Neuronal stem cell (in vitro differentiated cells): ENCODE data around the gene ZNF536.
"Not testable (repeated sequence)": the region's sequence is repeated elsewhere in the genome, so short reads cannot be mapped to it uniquely, and the experiment has no call there.

Experiments
- DNase-seq: peaks from one replicate; pipeline ENCODE4 v3.0.0-alpha.2; 2013; ENCODE audit warnings: low spot score
- H2AFZ ChIP-seq: one replicate; pipeline ENCODE4 v1.6.1; 2013; ENCODE audit warnings: mild to moderate bottlenecking, low read length, inconsistent platforms
- H2AK5ac ChIP-seq: 2 replicates; pipeline ENCODE4 v1.6.1; 2013; ENCODE audit warnings: low read depth, mild to moderate bottlenecking, inconsistent platforms, low read length, moderate library complexity, mixed read lengths
- H2BK120ac ChIP-seq: 2 replicates; pipeline ENCODE4 v1.6.1; 2013; ENCODE audit warnings: low read depth, mild to moderate bottlenecking, inconsistent platforms, low read length, moderate library complexity, mixed read lengths
- H2BK12ac ChIP-seq: one replicate; pipeline ENCODE4 v1.6.1; 2013; ENCODE audit warnings: low read length, inconsistent platforms
- H2BK15ac ChIP-seq: 2 replicates; pipeline ENCODE4 v1.6.1; 2013; ENCODE audit warnings: mild to moderate bottlenecking, low read length, inconsistent platforms, mixed read lengths
- H2BK5ac ChIP-seq: one replicate; pipeline ENCODE4 v1.6.1; 2013; ENCODE audit warnings: inconsistent platforms, mild to moderate bottlenecking, low read length, moderate library complexity
- H3K14ac ChIP-seq: one replicate; pipeline ENCODE4 v1.6.1; 2013; ENCODE audit warnings: low read length, inconsistent platforms
- H3K18ac ChIP-seq: 2 replicates; pipeline ENCODE4 v1.6.1; 2013; ENCODE audit warnings: low read length, inconsistent platforms
- H3K23ac ChIP-seq: 2 replicates; pipeline ENCODE4 v1.6.1; 2013; ENCODE audit warnings: low read depth, mild to moderate bottlenecking, mixed read lengths, low read length, inconsistent platforms; ENCODE audit not compliant: poor library complexity
- H3K27ac ChIP-seq: replicated peaks from 3 replicates; pipeline ENCODE4 v1.5.1; 2013; ENCODE audit warnings: low read length, inconsistent platforms
- H3K27me3 ChIP-seq, 3 experiments: 2 replicates each; pipeline ENCODE4 v1.6.1; 2013; ENCODE audit warnings: low read length in 3 of 3, mild to moderate bottlenecking in 2 of 3, inconsistent platforms in 1 of 3, low read depth in 1 of 3, mixed read lengths in 1 of 3, moderate library complexity in 1 of 3; ENCODE audit not compliant: control insufficient read depth in 3 of 3, insufficient read depth in 3 of 3
- H3K36me3 ChIP-seq, 2 donors: replicated peaks in 1 of 2; 2 replicates each; pipeline ENCODE4 v1.6.1; 2013; ENCODE audit warnings: low read length in 2 of 2; ENCODE audit not compliant: control insufficient read depth in 2 of 2, insufficient read depth in 2 of 2
- H3K4ac ChIP-seq: 2 replicates; pipeline ENCODE4 v1.6.1; 2013; ENCODE audit warnings: inconsistent platforms, mild to moderate bottlenecking, low read length, moderate library complexity
- H3K4me1 ChIP-seq, 2 donors: 1 replicate in 1 of 2; 2 replicates in 1 of 2; pipeline ENCODE4 v1.6.1; 2013; ENCODE audit warnings: low read length in 2 of 2, low read depth in 1 of 2; ENCODE audit not compliant: control insufficient read depth in 2 of 2, insufficient read depth in 1 of 2
- H3K4me2 ChIP-seq: one replicate; pipeline ENCODE4 v1.6.1; 2013; ENCODE audit warnings: mild to moderate bottlenecking, low read length, inconsistent platforms; ENCODE audit not compliant: insufficient read depth, poor library complexity, severe bottlenecking
- H3K4me3 ChIP-seq, 2 donors: 2 replicates each; pipeline ENCODE4 v1.5.1; 2013; ENCODE audit warnings: low read length in 2 of 2, mild to moderate bottlenecking in 2 of 2, inconsistent platforms in 1 of 2, moderate library complexity in 1 of 2
- H3K79me1 ChIP-seq: one replicate; pipeline ENCODE4 v1.6.1; 2013; ENCODE audit warnings: low read depth, mild to moderate bottlenecking, inconsistent platforms, low read length, moderate library complexity
- H3K9ac ChIP-seq: one replicate; pipeline ENCODE4 v1.6.1; 2013; ENCODE audit warnings: mild to moderate bottlenecking, low read depth, low read length, inconsistent platforms; ENCODE audit not compliant: poor library complexity
- H3K9me3 ChIP-seq, 2 donors: replicated peaks in 1 of 2; 2 replicates each; pipeline versions ENCODE3 to v1.6.1; 2013; ENCODE audit warnings: low read length in 2 of 2, mild to moderate bottlenecking in 2 of 2, inconsistent platforms in 1 of 2, low read depth in 1 of 2, mixed read lengths in 1 of 2, moderate library complexity in 1 of 2; ENCODE audit not compliant: control insufficient read depth in 2 of 2, insufficient read depth in 1 of 2
- H4K8ac ChIP-seq: one replicate; pipeline ENCODE4 v1.6.1; 2013; ENCODE audit warnings: low read depth, mild to moderate bottlenecking, inconsistent platforms, low read length, moderate library complexity
- H4K91ac ChIP-seq: one replicate; pipeline ENCODE4 v1.6.1; 2013; ENCODE audit warnings: low read length, low read depth, mild to moderate bottlenecking, inconsistent platforms; ENCODE audit not compliant: poor library complexity
- WGBS, 2 donors: extraction: QIAGEN DNeasy Blood & Tissue Kit; methylation state at CpG; one replicate each; pipeline ENCODE4 v1.1.7; 2013; ENCODE audit warnings: missing lambda C conversion rate in 2 of 2, mixed read lengths in 1 of 2; ENCODE audit not compliant: insufficient read length in 2 of 2, insufficient replicate concordance in 1 of 2; ENCODE audit errors: extremely low coverage in 2 of 2; 5-methylcytosine and 5-hydroxymethylcytosine counted together

Gene ZNF536

DNA sequence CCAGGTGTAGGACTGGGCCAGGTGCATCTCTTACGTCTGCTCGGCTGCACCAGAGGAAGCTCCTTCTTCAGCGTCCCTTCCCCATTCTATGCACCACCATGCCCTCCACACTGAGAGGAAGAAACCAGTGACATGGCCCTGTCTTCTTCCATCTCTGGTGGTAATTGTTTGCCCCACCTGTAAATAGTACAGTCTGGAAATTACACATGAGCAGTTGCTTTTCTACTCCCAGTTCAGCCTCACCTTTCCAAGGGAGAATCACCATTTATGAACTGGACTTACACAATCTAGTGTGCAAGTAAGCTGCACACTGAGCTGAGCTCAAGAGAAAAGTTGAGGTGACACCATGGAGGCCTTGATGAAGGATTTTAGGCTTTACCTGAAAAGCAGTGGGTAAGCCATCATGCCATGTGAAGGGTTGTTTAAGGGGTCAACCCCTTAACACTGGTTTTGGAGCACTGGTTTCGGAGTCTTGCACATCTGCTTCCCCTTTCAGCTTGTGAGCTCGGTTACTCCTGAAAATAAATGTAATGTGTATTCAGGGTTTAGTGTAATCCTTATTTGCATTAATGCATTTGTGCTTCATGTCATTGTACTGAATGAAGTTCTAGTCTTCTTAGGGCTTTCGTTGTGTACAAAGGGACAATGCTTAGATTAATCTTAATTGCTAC, 22.4 kb downstream of the ZNF536 start:
- H3K4me1 ChIP-seq: no peaks in the 10 kb centered on the region
- no peaks in the 10 kb centered on the region for H3K27me3 ChIP-seq
- no peak overlapping the region for H3K23ac ChIP-seq
- no peaks in the 10 kb centered on the region for H3K79me1 ChIP-seq
- H3K9me3 ChIP-seq: no peaks in the 10 kb centered on the region
- no peak overlapping the region for H3K9ac ChIP-seq
- no peak overlapping the region for H3K4me2 ChIP-seq
- no peak overlapping the region for H2BK12ac ChIP-seq
- no CpG with 5 or more reads among the region's 6 CpGs for WGBS, 2 donors
- no peak overlapping the region for H2BK15ac ChIP-seq
- H2BK120ac ChIP-seq: no peak overlapping the region
- no peak overlapping the region for H4K91ac ChIP-seq
- no peak overlapping the region for H3K27ac ChIP-seq
- no peak overlapping the region for H4K8ac ChIP-seq
- no peak for DNase-seq
- no peak overlapping the region for H2AK5ac ChIP-seq
- no peak overlapping the region for H3K14ac ChIP-seq
- no peak overlapping the region for H3K4ac ChIP-seq
- no peaks in the 10 kb centered on the region for H3K36me3 ChIP-seq
- no peak overlapping the region for H2AFZ ChIP-seq
- no peak overlapping the region for H3K18ac ChIP-seq
- no peak overlapping the region for H3K4me3 ChIP-seq
- H2BK5ac ChIP-seq: no peak overlapping the region

DNA sequence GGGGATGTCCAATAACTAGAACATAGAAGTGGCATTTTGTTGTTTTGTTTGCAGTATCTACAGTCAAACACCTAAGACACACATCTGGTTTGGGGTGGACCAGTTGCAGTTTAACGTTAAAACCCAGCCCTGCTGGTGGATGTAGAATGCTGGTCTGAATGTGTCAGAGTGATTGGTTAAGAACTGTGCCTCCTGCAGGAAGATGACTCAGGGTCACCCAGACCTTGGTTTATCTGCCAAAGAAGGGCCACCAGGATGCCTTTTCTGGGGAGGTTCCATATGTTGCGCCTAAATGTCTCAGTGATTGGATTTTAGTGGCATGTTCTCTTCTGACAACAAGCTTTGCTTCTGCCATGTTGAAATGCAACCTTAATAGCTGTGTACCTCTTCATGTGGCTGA, 23.1 kb downstream of the ZNF536 start:
- no peaks in the 10 kb centered on the region for H3K36me3 ChIP-seq
- H3K18ac ChIP-seq: no peak overlapping the region
- no peaks in the 10 kb centered on the region for H3K9me3 ChIP-seq
- H4K91ac ChIP-seq: no peak overlapping the region
- H2BK5ac ChIP-seq: no peak overlapping the region
- WGBS, 2 donors: no CpG with 5 or more reads among the region's 2 CpGs
- H3K9ac ChIP-seq: no peak overlapping the region
- H2BK12ac ChIP-seq: no peak overlapping the region
- H3K4ac ChIP-seq: no peak overlapping the region
- H3K4me2 ChIP-seq: no peak overlapping the region
- H2BK120ac ChIP-seq: no peak overlapping the region
- DNase-seq: no peak
- H3K4me1 ChIP-seq: no peaks in the 10 kb centered on the region
- no peaks in the 10 kb centered on the region for H3K79me1 ChIP-seq
- no peak overlapping the region for H3K23ac ChIP-seq
- H4K8ac ChIP-seq: no peak overlapping the region
- H3K4me3 ChIP-seq: no peak overlapping the region
- no peak overlapping the region for H3K14ac ChIP-seq
- no peak overlapping the region for H2AK5ac ChIP-seq
- no peak overlapping the region for H2AFZ ChIP-seq
- H2BK15ac ChIP-seq: no peak overlapping the region
- no peaks in the 10 kb centered on the region for H3K27me3 ChIP-seq
- H3K27ac ChIP-seq: no peak overlapping the region

GRCh38 chr19:30398539-30398938, 26.4 kb downstream of the ZNF536 start:
- DNase-seq, H3K9ac ChIP-seq, H3K4me2 ChIP-seq, H2AK5ac ChIP-seq, H2BK5ac ChIP-seq, H3K36me3 ChIP-seq, H3K4me1 ChIP-seq, H3K27me3 ChIP-seq, H3K79me1 ChIP-seq, H2AFZ ChIP-seq, H3K4me3 ChIP-seq, H2BK120ac ChIP-seq, H4K91ac ChIP-seq, H3K9me3 ChIP-seq, H4K8ac ChIP-seq, H3K27ac ChIP-seq, H3K18ac ChIP-seq, H3K23ac ChIP-seq, H3K14ac ChIP-seq, H3K4ac ChIP-seq, H2BK12ac ChIP-seq, H2BK15ac ChIP-seq: not testable (repeated sequence)
- no CpG with 5 or more reads among the region's 3 CpGs for whole genome bisulfite sequencing, 2 donors

GRCh38 chr19:30401956-30402355, 29.8 kb downstream of the ZNF536 start:
- Histone ChIP-seq H3K4me3 (no peak overlapping the region), H2AFZ (no peak overlapping the region), H4K8ac (no peak overlapping the region), H3K4me2 (no peak overlapping the region), H3K79me1 (no peaks in the 10 kb centered on the region), H3K27ac (no peak overlapping the region), H3K27me3 (no peaks in the 10 kb centered on the region), H2AK5ac (no peak overlapping the region), H3K4me1 (peaks cover 8 to 11% of the 10 kb centered on the region in 2 donors), H2BK12ac (no peak overlapping the region), H3K4ac (no peak overlapping the region), H3K14ac (no peak overlapping the region), H2BK5ac (no peak overlapping the region), H3K9me3 (peaks cover 0 to 2% of the 10 kb centered on the region in 2 donors), H3K9ac (no peak overlapping the region), H3K18ac (no peak overlapping the region), H2BK15ac (no peak overlapping the region), H2BK120ac (no peak overlapping the region), H3K23ac (no peak overlapping the region), H4K91ac (no peak overlapping the region), H3K36me3 (no peaks in the 10 kb centered on the region)
- WGBS, 2 donors: no CpG with 5 or more reads among the region's 4 CpGs
- DNase-seq: no peak
